GM12878 (cell line): ENCODE data around the gene PRICKLE4.

Source experiments
- CHD4 ChIP-seq: fragments of 200-600 bp; sonication (generic); IDR thresholded peaks from 2 replicates; pipeline ENCODE4 v1.6.1; 2016; ENCODE audit warnings: mild to moderate bottlenecking
- EZH2 ChIP-seq: IDR thresholded peaks from 2 replicates; pipeline ENCODE4 v1.6.1; 2012; ENCODE audit warnings: low read depth, mild to moderate bottlenecking, control low read depth, inconsistent platforms, low read length, borderline replicate concordance; ENCODE audit not compliant: control insufficient read depth
- MXI1 ChIP-seq: fragments of 150-350 bp; IDR thresholded peaks from 2 replicates; pipeline ENCODE4 v1.6.1; 2011; ENCODE audit warnings: low read depth, mild to moderate bottlenecking, inconsistent platforms, low read length, improper control_type of control experiment
- MYC ChIP-seq: IDR thresholded peaks from 2 replicates; pipeline ENCODE4 v1.6.1; 2011; ENCODE audit warnings: mild to moderate bottlenecking, low read length, moderate library complexity, inconsistent platforms; ENCODE audit not compliant: insufficient read depth, insufficient replicate concordance, insufficient read length, severe bottlenecking
- RB1 ChIP-seq: fragments of 450-650 bp; formaldehyde crosslinking; IDR thresholded peaks from 2 replicates; pipeline ENCODE4 v1.6.1; 2017; ENCODE audit warnings: mild to moderate bottlenecking, borderline replicate concordance
- TARDBP ChIP-seq: IDR thresholded peaks from 2 replicates; pipeline ENCODE4 v1.6.1; 2016; ENCODE audit warnings: borderline replicate concordance
- TF ChIP-seq, protein P1 (sequence below), 3 experiments: IDR thresholded peaks in 2 of 3; conservative IDR thresholded peaks in 1 of 3; 2 replicates each; pipeline ENCODE4 v1.5.1; 2011; ENCODE audit warnings: low read depth in 3 of 3, low read length in 3 of 3, mild to moderate bottlenecking in 3 of 3, control low read depth in 2 of 3, moderate library complexity in 2 of 3, inconsistent platforms in 1 of 3, mixed read lengths in 1 of 3; ENCODE audit not compliant: control insufficient read depth in 2 of 3, insufficient read depth in 1 of 3; ENCODE audit errors: extremely low read depth in 1 of 3

DNA sequence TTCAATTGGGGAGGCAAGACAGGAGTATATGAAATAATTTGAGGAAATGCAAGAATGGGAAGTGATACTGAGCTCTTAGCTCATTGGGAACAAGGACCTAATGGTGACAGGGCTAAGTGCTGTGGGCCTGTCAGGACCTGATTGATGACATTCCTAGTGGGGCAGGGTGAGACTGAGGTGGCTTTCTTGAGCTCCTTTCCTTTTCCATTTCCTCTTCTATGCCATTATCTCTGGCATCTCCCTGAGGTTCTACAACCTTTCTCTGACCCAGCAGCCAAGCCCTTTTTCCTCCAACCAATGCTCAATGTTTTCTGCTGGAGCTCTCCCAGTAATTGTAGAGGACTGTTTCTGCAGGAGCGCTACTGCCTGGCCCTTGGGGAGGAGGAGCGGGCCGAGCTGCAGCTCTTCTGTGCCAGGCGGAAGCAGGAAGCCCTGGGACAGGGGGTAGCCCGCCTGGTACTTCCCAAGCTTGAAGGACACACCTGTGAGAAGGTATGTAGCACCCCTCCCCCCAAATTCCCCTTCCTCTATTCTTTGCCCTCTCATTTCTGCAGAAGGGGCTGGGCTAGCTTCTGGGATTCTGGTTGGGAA lies 4.1 kb downstream of the PRICKLE4 start:
- TF ChIP-seq CHD4 (no peak), EZH2 (no peak), MYC (no peak), TARDBP (no peak), MXI1 (no peak), RB1 (no peak)
- TF ChIP-seq, protein P1, sequence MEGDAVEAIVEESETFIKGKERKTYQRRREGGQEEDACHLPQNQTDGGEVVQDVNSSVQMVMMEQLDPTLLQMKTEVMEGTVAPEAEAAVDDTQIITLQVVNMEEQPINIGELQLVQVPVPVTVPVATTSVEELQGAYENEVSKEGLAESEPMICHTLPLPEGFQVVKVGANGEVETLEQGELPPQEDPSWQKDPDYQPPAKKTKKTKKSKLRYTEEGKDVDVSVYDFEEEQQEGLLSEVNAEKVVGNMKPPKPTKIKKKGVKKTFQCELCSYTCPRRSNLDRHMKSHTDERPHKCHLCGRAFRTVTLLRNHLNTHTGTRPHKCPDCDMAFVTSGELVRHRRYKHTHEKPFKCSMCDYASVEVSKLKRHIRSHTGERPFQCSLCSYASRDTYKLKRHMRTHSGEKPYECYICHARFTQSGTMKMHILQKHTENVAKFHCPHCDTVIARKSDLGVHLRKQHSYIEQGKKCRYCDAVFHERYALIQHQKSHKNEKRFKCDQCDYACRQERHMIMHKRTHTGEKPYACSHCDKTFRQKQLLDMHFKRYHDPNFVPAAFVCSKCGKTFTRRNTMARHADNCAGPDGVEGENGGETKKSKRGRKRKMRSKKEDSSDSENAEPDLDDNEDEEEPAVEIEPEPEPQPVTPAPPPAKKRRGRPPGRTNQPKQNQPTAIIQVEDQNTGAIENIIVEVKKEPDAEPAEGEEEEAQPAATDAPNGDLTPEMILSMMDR (IDR thresholded peaks at IDR 0.05 in 2 of 3, conservative IDR thresholded peaks at IDR 0.05 in 1 of 3; ENCODE audit: control insufficient read depth in 2 of 3, extremely low read depth in 1 of 3, insufficient read depth in 1 of 3, low read depth in 3 of 3, low read length in 3 of 3), result no peak
